Stimulated activated CD4-positive, alpha-beta T cell treated with anti-CD3 and anti-CD28 coated beads, Interleukin-4, amount 100 ng/mL, for 1 hour (primary cell): Measurements from ENCODE around the gene GABRR3.
"Not testable (repeated sequence)": the region's sequence is repeated elsewhere in the genome, so short reads cannot be mapped to it uniquely, and the experiment has no call there.

Experiments
- DNase-seq: peaks from one replicate; pipeline ENCODE4 v3.0.0-alpha.2; 2020

GABRR3 gene

DNA sequence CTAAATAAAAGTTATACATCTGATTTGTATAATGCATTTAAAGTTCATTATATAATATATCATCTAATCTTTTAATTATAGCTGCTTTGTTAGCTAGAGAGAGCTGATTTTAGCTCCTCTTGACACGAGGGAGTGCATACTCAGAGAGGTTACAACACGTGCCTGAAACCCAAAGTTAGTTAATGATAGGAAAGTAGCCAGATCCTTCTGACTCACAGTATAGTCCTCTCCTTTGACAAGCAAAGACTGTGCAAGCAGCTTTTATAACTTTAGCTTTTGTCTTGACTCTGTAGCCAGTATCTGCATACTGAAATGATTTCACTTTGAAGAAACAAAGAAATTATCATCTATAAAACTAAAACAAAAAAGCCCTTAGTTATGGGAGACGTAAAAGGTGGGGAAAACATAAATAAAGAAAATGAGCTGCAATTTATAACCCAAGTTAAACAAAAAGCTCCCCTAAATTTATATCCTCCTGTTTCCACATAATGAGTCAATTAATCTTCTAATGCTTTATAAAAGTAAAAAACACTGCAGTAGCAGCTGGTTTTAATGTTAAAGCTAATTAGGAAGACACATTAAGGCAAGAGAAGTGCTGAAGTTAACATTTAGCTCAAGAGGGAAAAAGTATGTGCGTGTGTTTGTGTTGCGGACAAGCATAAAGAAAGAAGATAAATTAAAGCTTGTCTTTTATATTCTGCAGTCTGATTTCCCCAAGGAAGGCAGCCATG, 13.1 kb downstream of the GABRR3 start:
- no peak for DNase-seq

- no peak for DNase-seq
Measured at GRCh38 chr3:98020412-98020811, 14.7 kb downstream of the GABRR3 start.

- DNase-seq = no peak
Measured at GRCh38 chr3:98018301-98018700, 16.8 kb downstream of the GABRR3 start.

- no peak for DNase-seq
Measured at GRCh38 chr3:98014268-98014585, 20.9 kb downstream of the GABRR3 start.

- no peak for DNase-seq
Measured at GRCh38 chr3:98013411-98014267, 21.5 kb downstream of the GABRR3 start.

DNA sequence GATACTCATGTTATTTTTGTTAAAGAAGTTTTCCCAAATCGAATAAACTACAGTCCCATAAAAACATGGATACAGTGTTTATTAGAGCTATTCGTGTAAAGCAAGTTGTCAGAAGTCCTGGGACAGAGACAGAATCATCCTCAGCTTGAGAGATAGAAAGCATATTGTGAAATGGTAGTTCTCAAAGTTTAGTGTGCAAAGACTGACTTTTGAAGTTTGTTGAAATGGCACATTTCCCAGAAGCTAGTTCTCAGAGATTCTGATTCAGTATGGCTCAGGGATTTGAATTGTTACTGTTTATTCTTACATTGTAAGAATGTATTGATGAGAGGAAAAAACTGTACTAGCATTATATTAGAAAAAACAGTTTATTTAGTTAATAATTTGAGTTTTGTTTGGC, 22.1 kb downstream of the GABRR3 start:
- no peak for DNase-seq

DNA sequence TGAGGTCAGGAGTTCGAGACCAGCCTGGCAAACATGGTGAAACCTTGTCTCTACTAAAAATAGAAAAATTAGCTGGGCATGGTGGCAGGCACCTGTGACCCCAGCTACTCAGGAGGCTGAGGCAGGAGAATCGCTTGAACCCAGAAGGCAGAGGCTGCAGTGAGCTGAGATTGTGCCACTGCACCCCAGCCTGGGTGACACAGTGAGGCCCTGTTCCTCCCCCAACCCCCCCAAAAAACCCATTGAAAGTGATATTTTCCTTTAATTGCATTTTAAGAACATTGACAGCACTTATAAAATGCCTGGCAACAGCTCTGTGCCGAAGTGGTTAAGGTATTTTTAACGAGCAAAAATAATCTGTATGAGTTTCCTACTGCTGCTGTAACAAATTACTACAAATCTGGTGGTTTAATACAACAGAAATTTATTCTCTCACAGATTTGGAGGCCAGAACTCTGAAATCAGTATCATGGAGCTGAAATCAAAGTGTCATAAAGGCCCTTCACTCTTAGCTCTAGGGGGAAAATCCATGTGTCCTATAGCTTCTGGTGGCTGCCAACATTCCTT, 24.1 kb downstream of the GABRR3 start:
- not testable (repeated sequence) for DNase-seq

DNA sequence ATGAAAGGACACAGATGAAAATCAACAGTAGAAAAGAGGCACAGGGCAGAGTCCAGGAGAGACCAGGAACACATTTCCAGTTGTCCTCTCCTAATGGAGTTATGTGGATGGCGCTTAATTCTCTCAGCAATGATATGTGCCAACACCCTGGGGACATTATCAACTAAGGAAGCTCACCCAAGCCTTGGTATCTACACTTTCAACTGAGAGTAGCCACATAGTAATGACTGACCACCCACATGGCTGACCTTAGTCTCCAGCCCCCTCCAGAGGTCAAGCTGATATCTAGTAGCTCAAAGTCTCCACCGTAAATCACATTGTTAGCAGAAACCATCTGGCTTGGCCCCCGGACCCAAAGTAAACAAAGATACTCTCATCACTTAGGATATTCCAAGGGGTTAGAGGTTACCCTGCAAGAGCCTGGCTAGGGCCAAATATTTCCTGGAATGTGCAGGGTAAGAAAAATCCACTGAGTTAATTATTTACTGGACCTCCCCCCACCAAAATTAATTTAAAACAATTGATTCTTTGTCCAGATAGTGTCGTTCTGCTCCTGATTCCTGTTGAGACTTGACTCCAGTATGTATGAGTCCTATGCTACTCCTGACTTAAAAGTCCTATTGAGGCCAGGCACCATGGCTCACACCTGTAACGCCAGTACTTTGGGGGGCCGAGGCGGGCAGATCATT, 24.8 kb downstream of the GABRR3 start:
- DNase-seq = no peak

- no peak for DNase-seq
Measured at GRCh38 chr3:98008855-98009254, 26.3 kb downstream of the GABRR3 start.

DNA sequence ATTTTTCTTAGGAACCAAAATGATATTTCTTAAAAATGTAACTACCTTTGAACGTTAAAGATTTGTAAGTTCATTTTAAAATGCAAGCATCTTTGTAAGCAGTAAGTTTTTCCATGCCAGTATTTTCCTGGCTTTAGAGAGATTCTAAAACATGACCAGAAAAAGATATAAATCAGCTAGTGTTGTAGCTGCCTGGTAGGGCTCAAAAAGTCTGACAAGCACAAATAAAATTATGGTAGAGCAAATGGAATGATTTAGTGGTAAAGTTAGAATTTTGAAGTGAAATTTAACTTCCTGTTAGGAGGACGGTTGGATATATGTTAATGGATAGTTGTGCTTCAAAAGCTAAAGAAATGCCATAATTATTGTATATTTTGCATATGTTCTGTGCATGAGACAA, 29.7 kb downstream of the GABRR3 start:
- no peak for DNase-seq

DNA sequence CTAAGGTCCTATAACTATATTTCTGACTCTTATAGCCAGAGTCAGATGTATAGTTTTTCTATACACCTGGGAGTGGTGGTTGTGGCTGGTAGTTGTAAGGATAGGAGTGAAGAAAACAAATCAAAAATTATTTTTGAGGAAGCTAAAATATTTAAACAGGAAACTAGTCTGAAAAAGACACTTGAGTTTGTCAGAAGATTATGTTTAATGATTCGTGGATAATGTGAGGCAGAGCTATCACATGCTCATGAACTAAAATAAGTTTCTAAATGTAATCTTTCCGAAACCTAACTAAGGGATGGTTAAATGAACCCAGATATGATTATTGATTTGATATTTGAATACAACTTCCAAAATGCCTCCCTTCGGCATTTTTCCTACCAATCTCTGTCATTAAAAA, 30.4 kb downstream of the GABRR3 start:
- DNase-seq = no peak

DNA sequence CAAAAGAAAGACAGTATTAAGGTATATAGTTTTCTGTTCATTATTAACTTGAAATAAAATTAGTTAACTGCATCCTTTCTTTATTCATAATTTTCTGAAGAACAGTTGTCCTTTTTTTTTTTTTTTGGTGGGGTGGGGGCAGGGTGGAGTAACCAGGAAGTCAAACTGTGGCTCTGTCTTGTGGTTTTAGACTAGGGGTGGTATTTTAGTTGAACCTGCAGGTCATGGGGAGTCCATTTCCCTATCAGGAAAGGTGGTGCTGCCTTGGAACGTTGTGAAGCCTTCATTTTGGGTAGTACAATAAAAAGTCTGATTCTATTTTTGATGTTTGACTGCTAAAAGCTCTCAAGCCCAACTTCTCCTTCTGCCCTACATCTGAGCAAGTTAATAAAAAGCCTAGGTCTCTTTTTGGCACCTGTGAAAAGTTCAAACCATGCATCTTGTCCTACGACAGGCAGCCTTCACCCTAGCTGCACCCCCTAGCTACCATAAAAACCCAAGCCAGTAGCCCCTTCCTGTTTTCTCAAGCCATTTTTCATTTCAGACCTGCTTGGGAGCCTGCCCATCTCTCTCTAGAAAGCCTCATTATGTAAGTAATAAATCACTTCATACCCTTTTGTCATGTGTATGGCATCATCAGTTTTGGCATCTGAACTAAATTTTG, 31.7 kb downstream of the GABRR3 start:
- DNase-seq = no peak

- DNase-seq = no peak
Measured at GRCh38 chr3:98002717-98003116, 32.4 kb downstream of the GABRR3 start.

DNA sequence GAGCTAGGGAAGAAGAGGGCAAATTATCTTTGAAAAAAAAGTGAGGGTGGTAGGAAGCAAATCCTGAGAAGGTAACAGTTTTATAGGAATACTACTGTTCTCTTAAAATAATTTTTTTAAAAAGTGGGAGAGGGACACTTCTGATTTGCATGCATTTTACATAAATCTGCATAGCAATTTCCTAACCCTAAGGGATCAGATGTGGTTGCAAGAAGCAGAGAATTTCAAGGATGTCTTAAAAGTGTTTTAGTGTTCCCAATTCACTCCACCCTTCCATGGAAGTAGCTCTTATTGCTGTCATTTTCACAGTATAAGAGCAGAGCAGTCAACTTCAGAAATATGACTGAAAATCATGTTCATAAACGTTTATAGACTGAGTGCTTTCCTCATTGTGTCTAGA, 35.1 kb downstream of the GABRR3 start:
- DNase-seq = no peak

DNA sequence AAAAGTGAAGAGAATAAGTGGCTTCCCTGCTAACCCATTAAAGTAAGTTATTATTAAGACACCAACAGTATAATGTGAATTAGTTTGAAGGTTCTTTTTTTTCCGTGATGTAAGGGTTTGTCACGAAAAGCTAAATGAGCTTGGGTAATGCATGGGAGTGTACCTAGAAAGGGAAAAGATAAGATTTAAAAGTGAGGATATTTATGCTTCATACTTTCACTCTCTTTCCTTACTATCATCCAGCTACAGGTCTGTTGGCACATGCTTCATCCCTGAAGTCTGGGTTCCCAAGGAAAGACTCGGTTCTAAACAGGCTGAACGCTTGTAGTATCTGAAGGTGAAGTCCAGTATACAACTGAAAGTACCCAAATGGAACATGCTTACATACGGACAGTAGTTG, 36.0 kb downstream of the GABRR3 start:
- DNase-seq = no peak

DNA sequence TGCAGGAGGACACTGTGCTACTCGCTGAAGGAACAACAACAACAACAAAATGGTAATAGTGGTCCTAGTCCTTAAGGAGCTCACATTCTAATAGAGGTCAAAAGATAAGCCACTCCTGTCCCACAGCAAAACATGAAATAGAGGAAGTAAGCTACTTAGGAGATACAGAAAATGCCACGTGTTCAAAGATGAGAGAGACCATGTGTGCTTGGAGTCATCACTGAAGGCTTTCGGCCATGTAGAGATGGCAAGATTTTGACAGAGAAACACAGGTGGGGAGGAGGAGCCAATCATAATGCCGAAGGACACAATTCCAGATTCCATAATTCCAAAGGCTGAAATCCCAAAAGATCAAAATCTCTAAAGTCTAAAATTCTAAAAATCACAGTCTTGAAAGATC, 38.1 kb downstream of the GABRR3 start:
- no peak for DNase-seq

DNA sequence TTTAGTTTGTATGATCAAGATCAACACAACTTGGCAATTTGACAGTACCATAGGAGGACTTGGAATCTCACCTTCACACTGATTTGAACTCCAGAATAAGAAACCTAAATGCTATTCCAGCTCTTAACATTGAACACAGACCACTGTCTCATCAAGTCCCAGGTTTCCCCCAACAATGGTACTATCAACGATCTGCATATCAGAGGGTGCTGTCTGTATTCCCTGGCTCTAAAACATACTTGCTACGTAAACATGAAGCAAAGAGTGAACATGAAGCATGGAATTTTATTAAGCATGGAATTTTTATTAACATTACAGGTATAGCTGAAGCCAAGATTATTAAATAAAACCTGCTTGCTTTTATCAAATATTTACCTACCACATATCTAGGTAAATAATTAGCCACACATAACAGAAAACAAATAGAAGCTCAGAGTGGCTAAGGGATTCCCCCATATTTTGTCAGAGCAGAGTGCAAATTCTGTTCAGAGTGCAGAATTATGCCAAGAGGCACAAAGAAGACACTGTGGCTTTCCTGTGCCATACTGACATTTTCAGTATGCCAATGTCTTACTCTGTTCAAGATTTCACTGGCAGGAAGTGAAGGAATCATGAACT, 40.7 kb downstream of the GABRR3 start:
- no peak for DNase-seq

GRCh38 chr3:97993526-97993925, 41.6 kb downstream of the GABRR3 start:
- DNase-seq = no peak

GRCh38 chr3:97992547-97993173, 42.5 kb downstream of the GABRR3 start:
- DNase-seq = no peak

- DNase-seq = no peak
Measured at GRCh38 chr3:97991293-97991682, 43.8 kb downstream of the GABRR3 start.

- DNase-seq = no peak
Measured at GRCh38 chr3:97990624-97991292, 44.4 kb downstream of the GABRR3 start.
